DOHH2 (cell line): Measurements from ENCODE around the gene PCBP3.

Experiments
- CTCF ChIP-seq: fragments of 200-600 bp; sonication (generic); IDR thresholded peaks from one replicate; pipeline ENCODE4 v1.5.1; 2014; ENCODE audit warnings: antibody characterized with exemption, mild to moderate bottlenecking, low read depth, low read length; ENCODE audit not compliant: poor library complexity, severe bottlenecking
- EZH2phosphoT487 ChIP-seq: fragments of 200-600 bp; sonication (generic); IDR thresholded peaks from 2 replicates; pipeline ENCODE4 v1.6.1; 2017; ENCODE audit warnings: borderline replicate concordance, mild to moderate bottlenecking, antibody characterized with exemption, low read length, moderate library complexity, mixed read lengths

DNA sequence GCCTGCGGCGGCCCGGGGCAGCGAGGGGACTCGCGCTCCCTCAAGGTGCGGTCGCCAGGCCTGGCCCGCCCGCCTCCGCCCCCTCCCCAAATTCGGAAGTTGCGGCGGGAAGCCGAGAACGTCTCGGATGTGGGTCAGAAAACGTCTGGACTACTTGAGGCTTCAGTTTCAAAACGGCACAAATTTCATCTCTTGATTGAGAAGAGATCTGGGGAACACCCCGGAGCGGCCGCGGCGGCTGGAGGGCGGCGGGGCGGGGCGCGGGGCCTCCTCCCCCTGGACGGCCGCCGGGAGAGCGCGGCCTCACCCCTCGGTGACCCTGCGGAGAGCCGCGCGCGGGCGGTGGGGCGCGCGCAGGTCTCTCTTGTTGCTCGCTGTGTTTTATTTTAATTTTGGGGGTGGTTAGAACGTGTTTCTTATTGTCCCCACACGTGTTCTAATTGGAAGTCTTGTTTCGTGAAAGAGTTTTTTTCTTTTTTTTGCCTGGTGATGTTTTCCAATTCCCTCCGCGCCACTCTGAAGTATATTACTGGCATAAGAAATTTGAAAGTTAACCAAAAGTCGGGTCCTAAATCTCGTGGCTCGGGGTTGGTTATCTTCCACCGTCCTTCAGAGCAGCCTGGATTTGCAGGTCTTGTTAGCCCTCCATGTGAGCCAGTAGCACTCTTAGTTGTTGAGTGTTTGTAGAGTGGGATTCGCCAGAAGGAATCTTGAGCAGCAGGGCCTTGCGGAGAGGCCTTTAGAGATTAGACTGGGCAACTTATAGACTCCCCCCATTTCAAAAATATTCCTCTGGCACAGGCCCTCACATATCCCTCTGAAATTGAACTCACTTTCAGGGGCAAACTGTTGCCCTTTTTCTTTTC is 749 bp downstream of the PCBP3 start:
- TF ChIP-seq CTCF = no peak
- TF ChIP-seq EZH2phosphoT487 = no peak
